Kidney glomerular epithelial cell (primary cell): ENCODE data around the gene RORB.

Experiments used
- DNase-seq: peaks from one replicate; lab custom pipeline; 2025; lab: John Stamatoyannopoulos, UW

RORB gene

GRCh38 chr9:74496819-74497747 is at the start of gene RORB:
RORB (plus strand) TSS chr9:74497335; CDS start chr9:74497977, 642 bp downstream.
- peak; percentile 53 for DNase-seq

- no peak for DNase-seq
Observed at GRCh38 chr9:74447451-74448193, 49.5 kb upstream of the RORB start.

GRCh38 chr9:74449060-74449459 is 48.1 kb upstream of the RORB start:
- DNase-seq, result no peak

GRCh38 chr9:74458832-74459231 is 38.3 kb upstream of the RORB start:
- DNase-seq, result no peak

GRCh38 chr9:74463825-74464224 is 33.3 kb upstream of the RORB start:
- DNase-seq, result no peak

GRCh38 chr9:74478606-74479005 is 18.5 kb upstream of the RORB start:
- DNase-seq, result no peak

GRCh38 chr9:74479711-74480110 is 17.4 kb upstream of the RORB start:
- no peak for DNase-seq

GRCh38 chr9:74487395-74487794 is 9.7 kb upstream of the RORB start:
- DNase-seq, result no peak

- DNase-seq, result no peak
Observed at GRCh38 chr9:74493512-74493911, 3.6 kb upstream of the RORB start.

GRCh38 chr9:74494490-74494889 is 2.6 kb upstream of the RORB start:
- DNase-seq, result no peak

- no peak for DNase-seq
Observed at GRCh38 chr9:74496406-74496805, 729 bp upstream of the RORB start.

- DNase-seq, result no peak
Observed at GRCh38 chr9:74497748-74498620, 849 bp downstream of the RORB start.

GRCh38 chr9:74498621-74499095 is 1.5 kb downstream of the RORB start:
- no peak for DNase-seq

GRCh38 chr9:74499111-74499601 is 2.0 kb downstream of the RORB start:
- no peak for DNase-seq

GRCh38 chr9:74499770-74500583 is 2.8 kb downstream of the RORB start:
- DNase-seq, result no peak

- no peak for DNase-seq
Observed at GRCh38 chr9:74500584-74500924, 3.4 kb downstream of the RORB start.

GRCh38 chr9:74501570-74501969 is 4.4 kb downstream of the RORB start:
- no peak for DNase-seq

GRCh38 chr9:74503219-74503618 is 6.1 kb downstream of the RORB start:
- DNase-seq, result no peak

GRCh38 chr9:74503666-74504065 is 6.5 kb downstream of the RORB start:
- DNase-seq, result no peak

- DNase-seq, result no peak
Observed at GRCh38 chr9:74511333-74511732, 14.2 kb downstream of the RORB start.

- no peak for DNase-seq
Observed at GRCh38 chr9:74512416-74512815, 15.3 kb downstream of the RORB start.
